Thyroid gland (tissue), 4 donors: Measurements from ENCODE around the gene ONECUT3. TPM values are rescaled to one million over a fixed set of nuclear protein-coding genes. Genes with fewer than 3 reads are reported as not detected.

Experiments used
- DNase-seq, 2 donors: peaks; one replicate each; pipeline ENCODE4 v3.0.0-alpha.2; 2019
- H3K27ac ChIP-seq, 3 donors: fragments of 200-600 bp; sonication (generic); 1 replicate in 2 of 3; 2 replicates in 1 of 3; pipeline ENCODE4 v1.5.1; 2016 to 2019; ENCODE audit warnings: mild to moderate bottlenecking in 1 of 3, moderate library complexity in 1 of 3
- H3K27me3 ChIP-seq: fragments of 200-600 bp; sonication (generic); one replicate; pipeline ENCODE4 v1.5.1; 2019
- H3K36me3 ChIP-seq, 2 donors: fragments of 200-600 bp; sonication (generic); one replicate each; pipeline ENCODE4 v1.5.1; 2016 to 2019
- H3K4me1 ChIP-seq, 2 donors: fragments of 200-600 bp; sonication (generic); one replicate each; pipeline ENCODE4 v1.5.1; 2017 to 2019
- H3K4me3 ChIP-seq, 3 donors: fragments of 200-600 bp; sonication (generic); replicated peaks in 1 of 3; 1 replicate in 2 of 3; 2 replicates in 1 of 3; pipeline ENCODE4 v1.5.1; 2016; ENCODE audit warnings: mild to moderate bottlenecking in 1 of 3
- H3K9me3 ChIP-seq: fragments of 200-600 bp; sonication (generic); one replicate; pipeline ENCODE4 v1.5.1; 2017
- CTCF ChIP-seq, 6 experiments: fragments of 200-600 bp in 3 of 6; fragments of 450-650 bp in 3 of 6; sonication (generic) in 3 of 6; IDR thresholded peaks; one replicate each; pipeline ENCODE4 v1.5.1; 2016 to 2019; ENCODE audit warnings: antibody characterized with exemption in 6 of 6, mild to moderate bottlenecking in 2 of 6, inconsistent platforms in 1 of 6, moderate library complexity in 1 of 6
- POLR2A ChIP-seq, 2 donors: fragments of 450-650 bp; IDR thresholded peaks; one replicate each; pipeline ENCODE4 v1.6.1; 2017; ENCODE audit warnings: antibody characterized with exemption in 2 of 2, mild to moderate bottlenecking in 2 of 2, moderate library complexity in 1 of 2
- WGBS, 2 donors: methylation state at CpG; one replicate each; pipeline ENCODE4 v1.1.5; 2017; 5-methylcytosine and 5-hydroxymethylcytosine counted together
- intact Hi-C: fragments of 100-400 bp; cut with DNase I; formaldehyde crosslinking; loops from one replicate; pipeline ENCODE4 v1.15.1; 2023
- total RNA-seq, 4 donors: library from RNA; depleted of rRNA; stranded (reverse); fragments of >200 nt; gene quantifications; one replicate each; pipeline ENCODE4 v1.2.3, GENCODE V29; 2016

ONECUT3 gene
- total RNA-seq, 4 donors from 2014 or later = not detected

DNA sequence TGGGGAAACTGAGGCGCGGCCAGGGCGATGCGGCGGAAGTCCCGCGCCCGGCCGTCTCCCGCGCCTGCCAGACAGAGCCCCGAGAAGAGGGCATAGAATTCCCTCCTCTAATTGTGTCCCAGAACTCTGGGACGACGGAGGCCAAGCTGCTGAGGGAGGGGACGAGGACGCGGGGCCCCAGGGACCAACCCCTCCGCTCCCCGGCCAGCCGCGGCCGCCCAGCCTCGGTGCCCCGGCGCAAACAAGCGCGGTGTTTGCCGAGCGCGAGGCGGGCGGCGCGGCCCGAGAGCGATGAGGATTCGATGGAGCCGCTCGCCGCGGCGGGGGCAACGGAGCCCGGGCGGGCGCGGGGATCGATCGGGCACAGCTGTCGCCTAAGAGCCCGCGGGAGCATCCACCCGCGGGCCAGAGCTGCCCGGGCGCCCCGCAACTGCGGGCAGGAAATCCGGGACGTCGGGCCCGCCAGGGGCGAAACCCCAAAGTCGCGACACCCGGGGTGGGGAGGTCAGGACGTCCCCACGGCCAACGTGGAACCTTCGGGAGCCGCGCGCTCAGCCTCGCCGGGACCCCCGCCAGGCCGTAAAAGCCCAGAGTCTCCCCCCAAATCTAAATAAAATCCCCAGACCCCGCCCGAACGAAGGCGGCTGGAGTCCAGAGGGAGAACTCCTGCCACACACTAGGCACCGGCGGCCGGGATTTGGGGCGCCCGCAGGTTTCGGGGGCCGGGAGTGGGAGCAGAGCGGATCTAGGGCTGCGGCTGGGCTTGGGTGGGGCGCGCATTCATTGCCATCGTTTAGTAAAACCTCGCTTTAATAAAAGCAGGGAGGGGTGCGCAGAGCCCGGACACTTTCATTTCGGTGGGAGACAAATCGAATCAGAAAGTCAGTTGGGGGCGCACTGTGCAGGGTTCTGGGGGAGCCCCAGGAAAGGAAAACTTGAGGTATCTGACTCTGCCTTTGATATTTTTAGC lies 3.6 kb upstream of the ONECUT3 start:
- H3K4me1 ChIP-seq = peaks cover 9 to 40% of the 10 kb centered on the region in 2 donors
- intact Hi-C loops = no loop called here

DNA sequence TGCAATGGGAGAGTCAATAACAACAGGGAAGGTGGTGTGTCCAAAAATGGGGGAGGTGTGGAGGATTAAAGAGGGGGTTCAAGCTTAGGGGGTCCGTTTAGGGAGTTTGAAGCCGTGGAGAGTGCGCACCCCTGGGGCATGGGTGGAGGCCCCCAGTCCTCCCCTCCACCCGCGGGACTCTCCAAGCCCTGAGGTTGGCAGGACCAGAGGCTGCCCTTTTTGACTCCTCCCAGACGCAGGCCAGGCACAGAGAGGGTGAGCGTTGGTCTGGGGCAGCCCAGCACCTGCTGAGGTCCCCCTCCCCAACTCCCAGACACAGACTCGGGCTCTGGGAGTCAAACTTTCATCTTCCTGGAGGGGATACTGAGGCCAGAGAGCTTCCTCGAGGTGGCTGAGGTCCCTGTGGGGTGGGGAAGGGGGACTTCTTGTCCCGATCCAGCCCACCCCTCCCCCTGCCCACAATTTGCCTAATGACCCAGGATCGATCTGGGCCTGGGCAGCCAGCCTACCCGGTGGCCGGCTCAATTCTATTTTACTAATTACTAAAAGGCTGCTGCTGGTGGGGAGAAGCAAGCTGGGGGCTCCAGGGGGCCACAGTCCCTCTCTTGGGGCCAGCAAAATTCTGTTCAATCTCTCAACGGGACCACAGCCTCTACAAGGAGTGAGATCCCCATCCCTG lies 2.8 kb upstream of the ONECUT3 start:
- H3K36me3 ChIP-seq = no peaks in the 10 kb centered on the region
- H3K4me3 ChIP-seq = no peak overlapping the region
- 2 to 5% methylated on average over 8 to 13 of the region's 14 CpGs for WGBS, 2 donors
- peaks cover 9 to 35% of the 10 kb centered on the region in 2 donors for H3K4me1 ChIP-seq
- H3K9me3 ChIP-seq = no peaks in the 10 kb centered on the region
- intact Hi-C loops = no loop called here
- no peak for DNase-seq
- peaks cover 43% of the 10 kb centered on the region for H3K27me3 ChIP-seq
- no peak overlapping the region for H3K27ac ChIP-seq
- TF ChIP-seq CTCF (IDR thresholded peaks at IDR 0.05) = no peak
- no peak for TF ChIP-seq POLR2A (IDR thresholded peaks at IDR 0.05)

More for the DNA sequence above, 3.6 kb upstream of the ONECUT3 start:
- TF ChIP-seq POLR2A (IDR thresholded peaks at IDR 0.05) (no peak), CTCF (IDR thresholded peaks at IDR 0.05) (no peak)
- Histone ChIP-seq H3K4me3 (no peak overlapping the region), H3K27ac (no peak overlapping the region), H3K27me3 (peaks cover 43% of the 10 kb centered on the region), H3K9me3 (no peaks in the 10 kb centered on the region), H3K36me3 (no peaks in the 10 kb centered on the region)
- DNase-seq = no peak
- 4 to 6% methylated on average over 19 to 41 of the region's 99 CpGs for WGBS, 2 donors

- no peak for DNase-seq
- 4 to 7% methylated on average over 15 to 16 of the region's 16 CpGs for WGBS, 2 donors
- no peaks in the 10 kb centered on the region for H3K9me3 ChIP-seq
- H3K27me3 ChIP-seq = peaks cover 43% of the 10 kb centered on the region
- peaks cover 9 to 33% of the 10 kb centered on the region in 2 donors for H3K4me1 ChIP-seq
- no peak for TF ChIP-seq POLR2A (IDR thresholded peaks at IDR 0.05)
- TF ChIP-seq CTCF (IDR thresholded peaks at IDR 0.05) = no peak
- H3K27ac ChIP-seq = no peak overlapping the region
- intact Hi-C loops = no loop called here
- no peaks in the 10 kb centered on the region for H3K36me3 ChIP-seq
- no peak overlapping the region for H3K4me3 ChIP-seq
Observed at GRCh38 chr19:1751367-1752008, 1.8 kb upstream of the ONECUT3 start.

DNA sequence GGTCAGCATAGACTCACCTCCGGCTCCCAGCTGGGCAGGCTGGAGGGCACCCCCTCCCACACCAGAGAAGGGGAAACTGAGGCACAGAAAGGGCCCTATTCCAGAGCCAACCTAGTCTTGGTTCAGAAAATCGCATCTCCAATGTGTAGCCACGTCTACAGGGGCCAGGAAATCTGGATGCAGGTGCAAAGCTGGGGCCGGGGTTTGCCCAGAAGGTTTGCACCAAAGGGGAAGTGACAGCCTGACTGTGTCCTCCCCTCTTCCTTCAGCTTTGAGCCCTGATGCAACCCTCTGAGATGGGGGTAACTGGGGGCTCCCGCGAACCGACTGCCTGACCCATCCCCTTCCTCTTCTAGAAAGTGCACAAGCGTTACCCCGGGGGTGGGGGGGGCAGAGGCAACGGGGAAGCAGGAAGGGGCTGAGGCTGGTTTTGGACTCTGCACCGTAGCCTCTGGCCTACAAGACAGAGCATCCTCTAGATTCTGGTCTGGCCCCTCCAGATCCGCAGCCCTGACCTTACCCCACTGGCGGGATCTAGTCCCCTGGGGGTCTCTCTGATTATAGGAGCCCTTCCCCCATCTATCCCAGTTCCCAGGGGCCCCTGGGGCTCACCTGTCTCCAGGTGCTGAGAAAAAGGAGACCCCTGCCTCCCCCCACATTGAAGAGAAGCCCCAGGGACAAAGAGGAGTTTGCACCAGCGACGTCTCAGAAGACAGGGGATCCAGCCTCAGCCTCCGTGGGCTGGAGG lies 1.1 kb upstream of the ONECUT3 start:
- no peak for TF ChIP-seq POLR2A (IDR thresholded peaks at IDR 0.05)
- no peak for TF ChIP-seq CTCF (IDR thresholded peaks at IDR 0.05)
- Histone ChIP-seq H3K27me3 (peaks cover 47% of the 10 kb centered on the region), H3K27ac (no peak overlapping the region), H3K4me1 (peaks cover 9 to 29% of the 10 kb centered on the region in 2 donors), H3K9me3 (no peaks in the 10 kb centered on the region), H3K36me3 (no peaks in the 10 kb centered on the region), H3K4me3 (no peak overlapping the region)
- WGBS, 2 donors = 7 to 9% methylated on average over 8 to 14 of the region's 16 CpGs
- intact Hi-C loops = no loop called here
- DNase-seq = no peak
